NCI-H510A treated with DMSO at 0.1 percent for 48 hours (cell line): ENCODE data around the gene GIMAP8.

ENCODE experiments used
- DNase-seq: peaks from one replicate; lab custom pipeline; 2025; lab: John Stamatoyannopoulos, UW

The GIMAP8 gene

DNA sequence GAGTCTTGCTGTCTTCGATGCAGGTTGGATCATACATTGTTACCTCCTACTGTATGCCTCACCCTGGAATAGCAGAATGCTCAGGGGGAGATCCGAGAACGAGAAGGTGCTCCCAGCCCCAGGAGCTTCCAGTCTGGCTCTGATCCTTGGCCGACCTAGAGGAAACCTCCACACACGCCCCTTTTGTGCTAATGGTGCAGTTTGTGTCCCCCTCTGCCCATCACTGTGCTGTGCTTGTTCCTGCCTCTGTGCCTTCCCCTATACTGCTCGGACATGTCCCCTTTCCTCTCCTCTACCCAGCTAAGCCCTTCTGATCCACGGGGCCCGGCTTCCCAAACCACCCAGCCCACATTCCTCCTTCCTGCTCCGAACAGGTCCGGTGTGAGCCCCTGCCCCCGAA is 38.8 kb upstream of the GIMAP8 start:
- no peak for DNase-seq

DNA sequence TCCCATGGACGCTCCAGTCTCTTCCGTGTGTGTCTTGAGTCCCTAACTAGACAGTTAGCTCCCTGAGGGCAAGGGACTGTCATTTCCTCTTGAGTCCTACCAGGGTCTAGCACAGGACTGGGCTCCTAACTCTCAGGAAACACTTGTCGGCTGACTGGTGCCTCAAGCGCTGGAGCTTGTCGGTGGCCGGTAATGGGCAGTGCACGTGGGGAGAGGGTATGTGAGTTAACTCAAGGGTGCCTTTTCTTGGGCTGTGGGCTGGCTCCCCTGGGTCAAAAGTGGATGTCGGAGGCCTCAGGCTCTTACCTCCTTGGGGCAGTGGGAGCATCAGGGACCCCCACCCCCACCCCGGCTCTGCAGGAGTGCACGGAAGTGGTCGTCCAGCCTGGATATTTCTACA is 38.4 kb upstream of the GIMAP8 start:
- no peak for DNase-seq

DNA sequence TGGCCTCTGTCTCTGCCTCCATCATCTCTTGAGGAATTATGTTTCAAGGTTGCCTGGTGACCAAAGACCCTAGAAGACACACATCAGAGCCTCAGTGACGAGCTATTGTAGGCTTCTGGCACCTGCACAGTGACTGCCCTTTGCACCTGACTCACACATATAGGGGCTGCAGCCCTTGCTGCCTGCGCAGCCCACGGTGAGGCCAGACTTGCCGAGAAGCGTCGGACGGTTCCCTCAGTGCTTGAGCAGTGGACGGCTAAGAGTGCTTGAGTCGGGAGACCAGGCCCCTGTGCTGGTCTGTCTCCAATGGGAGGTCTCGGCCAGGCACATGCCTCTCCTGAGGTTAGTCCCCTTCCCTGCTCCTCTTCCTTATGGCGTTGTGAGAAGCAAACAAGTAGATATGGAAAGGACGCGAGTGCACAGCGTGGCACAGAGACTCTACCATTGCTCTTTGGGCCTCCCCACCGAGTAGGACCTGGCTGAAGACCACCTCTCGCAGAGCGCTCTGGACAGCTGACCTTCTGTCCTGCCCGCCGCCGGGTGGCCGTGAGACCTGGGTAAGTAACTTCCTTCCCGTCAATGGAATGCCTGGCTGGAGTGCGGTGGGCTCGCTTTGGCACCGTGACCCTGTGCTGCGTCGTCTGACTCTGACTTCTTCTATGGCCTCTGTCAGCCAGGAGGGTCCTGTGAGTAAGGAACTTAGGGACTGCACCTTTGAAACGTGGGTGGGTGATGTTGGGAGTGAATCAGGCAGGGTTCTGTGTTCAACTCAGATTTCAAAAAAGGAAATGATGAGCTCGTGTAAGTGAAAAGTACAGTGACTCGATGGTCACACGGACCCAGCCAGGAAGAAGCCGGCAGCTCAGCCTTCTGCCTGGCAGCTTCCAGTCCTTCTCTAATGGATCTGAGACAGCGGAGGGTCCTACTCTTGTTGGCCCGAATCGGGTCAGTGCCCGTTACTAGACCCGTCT is 37.6 kb upstream of the GIMAP8 start:
- no peak for DNase-seq

DNA sequence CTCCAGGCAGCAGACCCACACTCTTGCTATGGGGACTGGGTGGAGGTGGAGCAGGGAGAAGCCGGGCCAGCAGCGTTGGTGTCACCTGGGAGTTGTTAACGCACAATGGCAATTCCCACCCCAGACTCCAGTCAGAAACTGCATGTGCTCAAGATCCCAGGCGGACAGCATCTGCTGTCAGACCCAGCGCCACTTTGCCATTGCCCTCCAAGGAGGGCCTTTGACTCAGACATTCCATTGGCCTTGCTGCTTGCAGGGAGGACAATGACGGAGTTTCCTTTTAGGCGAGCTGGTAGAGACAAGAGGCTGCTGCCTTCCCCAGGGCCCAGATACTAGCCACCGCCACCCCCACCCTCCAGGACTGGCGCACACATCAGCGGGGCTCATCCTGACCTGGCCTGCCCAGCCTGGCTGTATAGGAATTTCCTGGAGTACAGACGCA is 36.8 kb upstream of the GIMAP8 start:
- DNase-seq = no peak

DNA sequence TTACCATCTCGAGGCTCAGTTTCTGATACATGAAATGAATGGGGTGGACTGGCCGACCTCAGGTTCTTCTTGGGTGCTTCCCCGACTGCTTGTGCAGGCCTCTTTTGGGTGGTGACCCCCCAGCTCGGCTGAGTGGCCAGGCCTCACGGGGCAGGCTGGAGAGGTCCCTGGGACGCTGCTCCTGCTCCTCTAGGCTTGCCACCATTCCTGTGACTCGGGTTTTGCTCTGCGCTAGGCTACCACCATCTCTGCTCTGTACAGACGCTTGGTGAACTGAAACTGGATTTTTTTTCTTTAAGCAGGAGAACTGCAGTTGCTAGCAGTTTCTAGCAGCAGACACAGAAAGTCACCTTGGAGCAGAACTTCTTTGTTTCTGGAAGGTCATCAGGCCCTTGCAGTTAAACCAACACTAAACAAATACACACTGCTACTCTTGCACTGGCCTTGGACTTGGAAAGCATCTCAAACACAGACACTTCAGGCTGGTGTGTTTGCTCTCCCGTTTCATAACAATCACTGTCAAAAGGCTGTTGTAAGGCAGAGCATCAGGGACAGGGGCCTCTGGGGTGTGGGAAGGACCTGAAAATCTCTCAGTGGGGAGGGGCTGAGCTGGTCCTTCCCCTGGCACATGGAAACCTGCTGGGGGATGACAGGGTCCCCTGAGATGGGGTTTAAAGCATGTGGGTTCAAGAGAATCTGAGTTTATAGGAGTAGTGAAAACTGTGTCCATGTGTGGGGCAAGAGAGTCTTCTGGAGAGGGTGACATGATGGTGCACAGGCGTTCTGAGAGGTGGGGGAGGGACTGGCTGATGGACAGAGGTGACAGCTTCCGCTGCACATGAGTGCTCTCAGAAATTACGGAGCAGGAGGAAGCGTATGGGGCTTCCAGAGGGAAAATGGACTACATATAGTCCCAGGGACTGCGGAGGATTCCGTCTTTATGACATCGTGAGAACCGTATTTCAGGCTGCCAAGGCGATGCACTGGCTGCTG is 35.0 kb upstream of the GIMAP8 start:
- peak; percentile 50 for DNase-seq

DNA sequence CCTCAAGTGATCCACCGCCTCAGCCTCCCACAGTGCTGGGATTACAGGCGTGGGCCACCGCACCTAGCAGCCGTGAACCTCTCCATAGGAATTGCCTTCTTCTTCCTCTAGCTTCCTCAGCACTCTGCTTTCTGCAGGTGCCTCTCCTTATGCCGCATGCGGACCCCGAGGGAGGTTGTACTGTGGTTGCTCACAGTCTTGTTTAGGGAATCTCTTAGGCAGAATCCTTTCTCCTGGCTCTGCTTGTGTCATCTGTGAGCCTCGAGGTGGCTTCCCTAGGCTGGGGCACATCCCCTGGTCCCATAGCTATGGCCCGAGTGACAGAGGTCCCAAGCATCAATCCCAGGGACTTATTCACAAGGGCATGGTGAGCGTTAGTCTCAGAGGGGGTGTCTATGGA is 33.2 kb upstream of the GIMAP8 start:
- DNase-seq = no peak

DNA sequence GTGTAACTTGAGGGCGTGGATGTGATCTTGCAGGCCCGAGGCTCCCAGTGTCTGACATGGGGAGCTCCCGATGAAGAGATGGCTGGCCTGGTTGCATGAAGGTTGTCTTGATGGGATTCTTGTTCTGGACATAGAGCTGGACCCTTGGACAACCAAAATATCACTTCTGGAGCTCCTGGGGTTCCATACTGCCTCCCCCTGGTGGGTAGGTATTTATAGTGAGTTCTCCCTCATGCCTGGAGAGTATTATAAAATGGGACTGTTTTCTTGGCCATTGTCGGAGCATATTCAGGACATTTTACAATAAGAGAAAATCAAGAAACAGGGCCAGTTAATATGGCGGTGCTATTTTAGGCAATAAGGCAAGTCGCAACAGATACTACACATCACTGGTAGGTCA is 32.6 kb upstream of the GIMAP8 start:
- no peak for DNase-seq

DNA sequence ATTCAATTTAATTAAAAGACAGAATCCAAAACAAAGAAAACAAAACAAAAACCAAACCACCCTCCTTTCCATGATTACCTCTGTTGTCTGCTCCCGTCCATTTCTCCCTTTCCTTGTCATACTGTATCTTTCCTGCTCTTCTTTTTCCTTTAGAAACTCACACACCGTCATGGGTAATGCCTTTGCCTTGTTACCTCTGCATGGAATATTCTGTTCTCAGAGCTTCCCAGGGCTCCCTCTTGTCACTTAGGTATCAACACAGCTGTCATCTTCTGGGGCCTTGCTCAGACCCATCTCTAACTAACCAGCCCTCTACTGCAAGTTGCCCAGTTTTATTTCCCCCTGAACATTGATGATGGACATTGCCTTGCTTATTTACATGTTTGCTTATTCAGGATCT is 30.2 kb upstream of the GIMAP8 start:
- DNase-seq = no peak

DNA sequence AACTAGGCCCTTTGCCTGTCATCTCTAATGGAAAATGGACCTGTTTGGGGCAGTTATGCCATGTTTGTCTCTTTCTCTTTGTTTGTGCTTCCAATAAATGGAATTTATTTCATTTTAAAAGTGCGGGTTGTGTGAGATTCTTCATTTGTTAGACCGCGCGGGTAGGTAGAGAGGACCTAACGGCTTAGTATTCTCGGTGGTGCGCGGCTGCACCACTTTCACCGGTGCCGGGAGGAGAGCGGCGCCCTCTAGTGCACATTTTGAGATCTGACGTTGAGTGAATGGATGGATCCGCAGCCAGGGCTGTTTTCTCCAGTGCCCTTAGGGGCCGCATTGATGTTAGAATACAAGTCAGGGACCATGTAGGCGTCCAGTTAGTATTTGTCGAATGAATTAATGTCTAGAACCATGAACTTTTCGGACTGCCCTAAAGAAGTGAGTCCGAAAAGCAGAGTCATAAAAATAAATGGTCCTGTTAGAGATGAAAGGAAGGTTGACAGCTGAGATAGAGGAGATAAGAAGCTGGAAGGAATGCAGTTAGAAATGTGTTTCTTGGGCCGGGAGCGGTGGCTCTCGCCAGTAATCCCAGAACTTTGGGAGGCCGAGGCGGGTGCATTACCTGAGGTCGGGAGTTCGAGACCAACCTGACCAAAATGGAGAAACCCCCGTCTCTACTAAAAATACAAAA is 29.3 kb upstream of the GIMAP8 start:
- peak; percentile 79 for DNase-seq

DNA sequence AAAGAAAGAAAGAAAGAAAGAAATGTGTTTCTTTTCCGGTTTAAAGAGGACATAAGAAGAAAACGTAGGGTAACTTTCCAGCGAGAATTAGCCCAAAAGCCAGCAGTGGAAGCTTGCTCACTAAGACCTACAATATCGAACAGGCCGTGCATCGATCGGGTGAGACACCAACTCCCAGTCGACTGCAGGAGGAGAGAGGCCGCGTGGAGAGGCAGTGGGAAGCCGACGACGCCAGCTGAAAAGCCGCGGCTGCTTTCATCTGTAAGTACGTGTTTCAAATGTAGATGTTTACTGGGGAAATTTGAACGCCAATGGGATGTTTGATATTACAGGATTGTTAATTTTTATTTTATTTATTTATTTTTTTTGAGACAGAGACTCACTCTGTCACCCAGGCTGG is 28.6 kb upstream of the GIMAP8 start:
- no peak for DNase-seq

DNA sequence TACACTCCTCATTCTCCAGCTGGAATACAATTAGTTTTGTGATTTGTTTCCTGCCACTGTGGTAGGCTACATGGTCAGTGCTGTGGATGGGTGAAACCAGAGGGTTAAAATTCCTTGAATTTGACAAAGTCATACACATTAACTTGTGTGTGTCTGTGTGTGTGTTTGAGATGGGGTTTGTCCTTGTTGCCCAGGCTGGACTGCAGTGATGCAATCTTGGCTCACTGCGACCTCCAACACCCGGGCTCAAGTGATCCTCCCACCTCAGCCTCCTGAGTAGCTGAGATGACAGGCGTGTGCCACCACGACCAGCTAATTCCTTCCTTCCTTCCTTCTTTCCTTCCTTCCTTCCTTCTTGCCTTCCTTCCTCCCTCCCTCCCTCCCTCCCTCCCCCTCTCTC is 24.8 kb upstream of the GIMAP8 start:
- no peak for DNase-seq

DNA sequence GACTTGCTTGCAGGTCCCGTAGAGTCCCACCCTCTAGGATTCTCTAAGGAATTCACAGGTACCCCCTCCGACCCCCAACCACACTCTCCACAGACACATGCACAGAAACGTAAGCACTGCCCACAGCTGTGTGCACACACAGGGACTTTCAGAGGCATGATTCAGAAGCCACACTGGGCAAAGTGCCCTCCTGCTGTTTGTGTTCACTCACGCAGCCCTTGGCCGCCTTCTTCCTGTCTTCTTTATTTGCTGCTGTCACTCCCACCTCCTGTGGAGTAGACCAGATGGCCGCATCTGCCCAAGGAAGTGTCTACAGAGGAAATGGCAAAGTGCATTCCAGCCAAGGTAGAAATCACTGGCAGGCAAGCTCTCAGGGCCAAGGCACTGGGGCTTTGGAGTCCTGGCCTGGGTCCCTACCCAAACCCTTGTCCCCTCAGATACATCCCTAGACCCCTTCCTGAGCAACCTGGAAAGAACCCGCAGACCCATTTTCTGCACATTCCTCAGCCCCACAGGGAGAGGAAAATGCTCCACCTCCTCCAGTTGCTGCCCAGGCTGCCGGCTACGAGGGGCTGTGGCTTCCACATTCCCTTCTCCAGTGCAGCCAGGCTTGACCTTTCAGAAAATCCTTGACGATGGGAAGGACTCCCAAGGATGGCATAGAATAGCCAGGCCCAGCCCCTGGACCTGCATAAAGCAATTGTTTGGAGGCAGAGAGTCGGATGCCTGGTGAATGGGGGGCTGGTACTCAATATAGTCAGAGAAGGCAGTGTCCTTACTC is 21.6 kb upstream of the GIMAP8 start:
- peak; percentile 71 for DNase-seq

DNA sequence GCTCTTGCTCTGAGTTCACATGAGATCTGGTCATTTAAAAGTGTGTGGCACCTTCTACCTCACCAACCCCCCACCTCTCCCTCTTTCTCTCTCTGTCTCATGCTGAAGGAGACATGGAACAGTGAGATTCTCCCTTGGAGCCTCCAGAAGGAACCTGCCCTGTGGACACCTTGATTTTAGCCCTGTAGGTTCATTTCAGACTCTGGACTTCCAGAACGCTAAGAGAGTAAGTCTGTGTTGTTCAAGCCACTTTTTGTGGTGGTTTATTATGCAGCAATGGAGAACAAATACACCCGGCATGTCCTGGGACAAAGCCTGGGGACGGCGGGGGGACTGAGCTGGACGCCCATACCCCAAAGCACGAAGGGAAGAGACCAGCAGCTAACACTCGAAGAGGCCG is 20.7 kb upstream of the GIMAP8 start:
- no peak for DNase-seq

DNA sequence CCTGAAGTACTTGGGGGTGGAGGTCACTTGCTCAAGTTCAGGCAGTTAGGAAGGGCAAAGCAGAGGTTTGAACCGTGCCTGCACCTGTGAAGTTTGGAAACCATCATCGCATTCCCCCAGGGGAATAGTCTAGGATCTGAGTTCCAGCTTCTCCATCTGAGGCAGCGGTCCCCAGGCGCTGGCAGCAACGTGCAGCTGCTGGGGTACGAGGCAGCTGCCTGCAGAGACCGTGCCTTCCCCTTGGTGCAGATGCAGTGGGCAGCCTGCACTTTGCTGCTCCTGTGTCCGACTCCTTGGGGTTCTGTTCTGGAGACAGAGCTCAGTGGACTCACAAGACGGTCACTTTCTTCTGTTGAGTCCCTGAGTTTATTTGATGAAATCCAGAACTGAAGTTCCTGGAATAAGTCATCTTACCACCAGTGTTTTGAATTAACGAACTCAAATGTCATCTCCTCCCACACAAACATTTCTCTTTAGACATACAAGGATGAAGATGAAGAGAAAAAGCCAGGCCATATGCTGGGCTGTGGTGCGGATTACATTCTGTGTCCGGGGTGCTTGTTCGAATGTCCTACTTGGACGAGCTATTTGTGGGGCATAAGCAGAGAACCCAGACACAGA is 19.9 kb upstream of the GIMAP8 start:
- no peak for DNase-seq

DNA sequence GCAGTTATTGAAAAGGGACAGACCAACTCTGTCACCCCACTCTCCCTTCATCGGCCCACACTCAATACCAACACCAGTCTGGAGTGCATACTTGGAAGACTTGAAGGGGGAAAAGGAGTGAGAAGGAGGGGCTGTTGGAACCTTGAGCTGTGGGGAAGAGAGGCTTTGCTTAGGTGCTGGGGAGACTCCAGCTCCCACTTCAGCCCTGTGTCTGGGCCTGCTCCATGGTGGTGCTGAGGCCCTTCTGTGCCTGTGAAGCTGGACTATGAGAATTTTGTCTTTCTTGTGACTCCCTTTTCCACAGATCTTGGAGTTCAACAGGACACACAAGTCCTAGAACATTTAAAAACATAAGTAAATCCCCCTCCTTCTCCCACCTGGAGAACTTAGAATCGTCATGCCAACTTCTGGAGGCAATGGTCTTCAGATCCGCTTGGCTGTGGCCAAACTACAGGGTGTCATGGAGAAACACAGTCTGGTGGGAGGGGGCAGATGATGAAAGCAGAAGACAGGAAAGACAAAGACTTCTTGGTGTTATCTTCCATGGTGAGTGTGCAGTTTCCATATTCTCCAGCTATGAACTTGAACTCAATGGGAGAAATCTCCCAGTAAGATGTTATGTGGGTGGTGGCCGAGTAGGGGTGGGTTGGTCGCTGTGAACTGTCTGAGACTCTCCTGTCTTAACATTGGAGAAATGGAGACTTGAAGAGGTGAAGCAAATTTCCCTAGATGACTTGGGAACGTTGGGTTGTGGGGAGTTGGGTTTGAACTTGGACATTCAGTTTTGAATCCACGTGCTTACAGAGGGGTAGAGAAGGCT is 18.4 kb upstream of the GIMAP8 start:
- DNase-seq = no peak

DNA sequence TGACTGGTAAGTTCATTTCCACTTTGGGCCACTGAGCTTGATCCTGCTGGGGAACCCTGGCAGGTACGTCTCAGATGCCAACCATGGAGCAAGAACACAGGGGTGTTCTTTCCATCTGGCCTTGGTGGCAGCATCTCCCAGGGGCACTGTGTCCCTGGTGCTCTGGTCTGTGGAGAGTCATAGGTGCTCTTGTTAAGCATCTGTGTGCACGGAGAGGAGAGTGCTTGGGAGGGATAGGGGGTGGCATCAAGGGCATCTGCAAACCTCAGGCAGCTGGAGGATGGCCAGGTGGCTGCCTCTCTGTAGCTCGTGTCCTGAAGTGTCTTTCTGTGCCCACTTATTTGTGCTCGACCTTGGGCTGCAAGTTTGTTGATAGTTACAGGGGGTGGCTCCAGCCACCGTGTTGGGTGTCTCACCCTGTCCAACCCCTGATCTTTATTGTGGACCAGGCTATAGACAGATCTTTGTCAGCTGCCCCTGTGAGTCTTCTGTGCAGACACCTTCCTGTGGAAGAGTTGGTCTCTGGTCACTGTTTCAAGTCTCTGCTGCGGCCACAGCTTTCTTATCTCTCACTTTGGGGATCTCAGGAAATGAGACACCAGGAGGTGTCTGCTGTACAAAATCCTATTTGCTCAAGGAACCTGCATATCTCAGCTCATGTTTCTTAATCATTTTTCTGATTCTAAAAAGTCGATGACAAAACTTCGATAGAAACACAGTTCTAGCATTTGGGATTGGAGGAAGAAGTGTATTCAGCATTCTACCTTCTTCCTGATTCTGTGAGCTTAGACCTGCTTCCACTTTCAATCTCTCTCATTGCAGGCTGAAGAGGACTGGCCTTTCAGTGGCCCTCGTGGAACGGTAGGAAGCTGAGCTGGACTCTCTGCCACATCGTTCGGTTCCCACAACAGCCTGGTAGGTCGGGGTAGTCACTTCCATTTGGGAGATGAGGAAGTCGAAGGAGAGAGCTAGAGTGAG is 17.2 kb upstream of the GIMAP8 start:
- peak; percentile 42 for DNase-seq

DNA sequence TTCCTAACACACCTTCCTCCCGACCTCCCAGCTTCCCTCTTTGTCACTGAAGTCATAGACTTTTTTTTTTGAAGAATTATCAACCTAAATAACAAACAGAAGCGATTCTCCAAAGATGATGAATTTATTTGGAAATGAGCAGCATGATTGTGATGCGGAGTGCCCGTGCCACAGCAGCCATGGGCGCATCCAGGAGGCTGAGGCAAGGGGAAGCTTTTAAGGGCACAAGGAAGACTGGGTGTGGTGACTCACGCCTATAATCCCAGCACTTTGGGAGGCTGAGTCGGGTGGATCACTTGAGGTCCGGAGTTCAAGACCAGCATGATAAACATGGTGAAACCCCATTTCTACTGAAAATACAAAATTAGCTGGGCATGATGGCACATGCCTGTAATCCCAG is 16.2 kb upstream of the GIMAP8 start:
- no peak for DNase-seq

DNA sequence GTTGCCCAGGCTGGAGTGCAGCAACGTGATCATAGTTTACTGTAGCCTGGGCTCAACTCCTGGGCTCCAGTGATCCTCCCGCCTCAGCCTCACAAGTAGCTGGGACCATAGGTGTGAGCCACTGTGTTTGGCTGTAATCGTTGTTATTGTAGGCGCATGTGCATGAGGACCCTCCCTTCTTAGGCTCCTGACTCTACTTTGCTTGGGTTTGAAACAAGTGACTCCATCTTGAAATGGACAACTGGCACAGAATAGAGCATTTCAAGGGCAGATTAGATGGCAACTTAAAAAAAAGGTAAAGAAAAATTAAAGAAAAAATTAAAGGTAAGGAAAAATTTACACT is 15.4 kb upstream of the GIMAP8 start:
- no peak for DNase-seq
